ENCODE results near the gene TOX3. TPM values are rescaled to one million over a fixed set of nuclear protein-coding genes. Genes with fewer than 3 reads are reported as not detected.

TOX3 gene
- total and polyA plus RNA-seq, 2 donors (not counting 1 experiment from before 2014, with no cell fraction given): not detected

DNA sequence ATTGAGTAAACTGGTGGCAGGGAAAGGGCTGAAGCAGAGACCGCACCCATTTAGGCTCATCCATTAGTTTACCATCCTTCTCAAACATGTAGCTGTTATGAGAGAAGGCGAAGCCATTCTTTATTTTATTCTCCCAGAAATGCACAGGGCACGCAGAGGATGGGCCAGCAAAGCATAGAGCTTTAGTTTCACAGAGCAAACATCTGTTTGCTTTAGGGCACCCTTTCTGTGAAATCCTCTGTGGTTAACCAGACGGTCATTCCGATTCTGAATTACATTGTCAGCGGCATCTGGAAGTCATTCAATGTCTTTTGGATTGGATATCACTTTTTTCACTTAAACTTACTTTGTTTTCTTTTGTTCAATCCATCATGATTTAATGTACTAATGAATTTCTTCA is 96.0 kb downstream of the TOX3 start:
- no peaks in the 10 kb centered on the region for H3K9me3 ChIP-seq (ENCODE audit: control extremely low read depth in 1 of 3, control insufficient read depth in 2 of 3, insufficient read depth in 1 of 3, low read length in 2 of 3)
- TF ChIP-seq, protein P1, sequence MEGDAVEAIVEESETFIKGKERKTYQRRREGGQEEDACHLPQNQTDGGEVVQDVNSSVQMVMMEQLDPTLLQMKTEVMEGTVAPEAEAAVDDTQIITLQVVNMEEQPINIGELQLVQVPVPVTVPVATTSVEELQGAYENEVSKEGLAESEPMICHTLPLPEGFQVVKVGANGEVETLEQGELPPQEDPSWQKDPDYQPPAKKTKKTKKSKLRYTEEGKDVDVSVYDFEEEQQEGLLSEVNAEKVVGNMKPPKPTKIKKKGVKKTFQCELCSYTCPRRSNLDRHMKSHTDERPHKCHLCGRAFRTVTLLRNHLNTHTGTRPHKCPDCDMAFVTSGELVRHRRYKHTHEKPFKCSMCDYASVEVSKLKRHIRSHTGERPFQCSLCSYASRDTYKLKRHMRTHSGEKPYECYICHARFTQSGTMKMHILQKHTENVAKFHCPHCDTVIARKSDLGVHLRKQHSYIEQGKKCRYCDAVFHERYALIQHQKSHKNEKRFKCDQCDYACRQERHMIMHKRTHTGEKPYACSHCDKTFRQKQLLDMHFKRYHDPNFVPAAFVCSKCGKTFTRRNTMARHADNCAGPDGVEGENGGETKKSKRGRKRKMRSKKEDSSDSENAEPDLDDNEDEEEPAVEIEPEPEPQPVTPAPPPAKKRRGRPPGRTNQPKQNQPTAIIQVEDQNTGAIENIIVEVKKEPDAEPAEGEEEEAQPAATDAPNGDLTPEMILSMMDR (IDR thresholded peaks at IDR 0.05): no peak
- no peak for TF ChIP-seq EZH2 (IDR thresholded peaks at IDR 0.05; ENCODE audit: borderline replicate concordance, insufficient read depth, low read depth, low read length, poor library complexity, severe bottlenecking)
- no peaks in the 10 kb centered on the region for H3K79me2 ChIP-seq (ENCODE audit: control insufficient read depth, insufficient read depth, low read length)
- Mint-ChIP-seq H3K4me1 (no peaks in the 10 kb centered on the region), H3K27me3 (no peaks in the 10 kb centered on the region), H3K9me3 (ENCODE audit: insufficient read depth) (no peaks in the 10 kb centered on the region), H3K4me3 (no peak overlapping the region), H3K27ac (no peak overlapping the region)
- CTCF ChIA-PET: no interaction called here
- DNase-seq: no peak
- ATAC-seq (ENCODE audit: low read depth): no peak
- WGBS (ENCODE audit: insufficient coverage): 89% methylated on average over 1 of the region's 6 CpGs
- no peak overlapping the region for H3K27ac ChIP-seq (ENCODE audit: low read length in 2 of 2)
- no peak overlapping the region for H3K4me2 ChIP-seq (replicated peaks; ENCODE audit: low read depth, low read length, poor library complexity, severe bottlenecking)
- intact Hi-C loops (cut with micrococcal nuclease): no loop called here
- H3K4me3 ChIP-seq (ENCODE audit: control extremely low read depth in 1 of 5, extremely low read depth in 1 of 5, insufficient read depth in 1 of 5, low read depth in 2 of 5, low read length in 4 of 5): no peak overlapping the region
- no peaks in the 10 kb centered on the region for H4K20me1 ChIP-seq (ENCODE audit: control insufficient read depth, insufficient read depth, low read length, poor library complexity, severe bottlenecking)
- H3K4me1 ChIP-seq (ENCODE audit: control insufficient read depth in 2 of 2, insufficient read depth in 2 of 2, low read length in 2 of 2): no peaks in the 10 kb centered on the region
- POLR2A ChIA-PET: no interaction called here
- H3K9ac ChIP-seq (ENCODE audit: low read length): no peak overlapping the region
- H3K27me3 ChIP-seq (replicated peaks in 1 of 4; ENCODE audit: control extremely low read depth in 1 of 4, control insufficient read depth in 3 of 4, insufficient read depth in 4 of 4, low read length in 3 of 4): no peaks in the 10 kb centered on the region
- H2AFZ ChIP-seq (ENCODE audit: insufficient read depth, low read depth, low read length, poor library complexity, severe bottlenecking): no peak overlapping the region
- H3K36me3 ChIP-seq (replicated peaks in 1 of 2; ENCODE audit: control extremely low read depth in 1 of 2, control insufficient read depth in 1 of 2, extremely low read depth in 1 of 2, insufficient read depth in 2 of 2, low read length in 1 of 2): no peaks in the 10 kb centered on the region

DNA sequence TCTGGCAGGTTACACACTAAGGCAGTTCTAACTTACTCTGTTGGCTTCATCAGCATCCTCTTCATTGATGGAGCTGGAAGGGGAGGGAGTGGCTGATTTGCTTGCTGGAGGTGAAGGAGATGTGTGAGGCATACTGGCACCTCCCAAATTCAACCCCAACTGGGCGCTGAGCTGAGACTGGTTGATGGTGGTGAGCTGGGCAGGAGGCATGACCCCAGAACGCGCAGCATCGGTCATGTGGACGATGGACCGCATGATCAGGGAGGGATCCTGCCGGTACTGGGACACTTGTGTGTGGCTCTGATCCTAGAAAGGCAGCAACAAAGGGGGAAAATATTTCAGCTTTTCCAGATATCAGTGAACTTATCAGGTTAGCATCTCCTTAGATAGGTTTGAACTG is 96.7 kb downstream of the TOX3 start:
- H3K9me3 Mint-ChIP-seq (ENCODE audit: insufficient read depth): no peaks in the 10 kb centered on the region
- intact Hi-C loops (cut with micrococcal nuclease): no loop called here
- no peak overlapping the region for H3K4me3 ChIP-seq (ENCODE audit: control extremely low read depth in 1 of 5, extremely low read depth in 1 of 5, insufficient read depth in 1 of 5, low read depth in 2 of 5, low read length in 4 of 5)
- H3K27ac ChIP-seq (ENCODE audit: low read length in 2 of 2): no peak overlapping the region
- no peaks in the 10 kb centered on the region for H3K79me2 ChIP-seq (ENCODE audit: control insufficient read depth, insufficient read depth, low read length)
- no peaks in the 10 kb centered on the region for H3K27me3 ChIP-seq (replicated peaks in 1 of 4; ENCODE audit: control extremely low read depth in 1 of 4, control insufficient read depth in 3 of 4, insufficient read depth in 4 of 4, low read length in 3 of 4)
- DNase-seq (no peak), ATAC-seq (ENCODE audit: low read depth) (no peak)
- POLR2A ChIA-PET: no interaction called here
- H3K9me3 ChIP-seq (ENCODE audit: control extremely low read depth in 1 of 3, control insufficient read depth in 2 of 3, insufficient read depth in 1 of 3, low read length in 2 of 3): no peaks in the 10 kb centered on the region
- H3K4me1 ChIP-seq (ENCODE audit: control insufficient read depth in 2 of 2, insufficient read depth in 2 of 2, low read length in 2 of 2): no peaks in the 10 kb centered on the region
- WGBS (ENCODE audit: insufficient coverage): 94% methylated on average over 6 of the region's 7 CpGs
- no peak overlapping the region for H3K27ac Mint-ChIP-seq
- no peaks in the 10 kb centered on the region for H4K20me1 ChIP-seq (ENCODE audit: control insufficient read depth, insufficient read depth, low read length, poor library complexity, severe bottlenecking)
- no peaks in the 10 kb centered on the region for H3K27me3 Mint-ChIP-seq
- no peak overlapping the region for H3K4me2 ChIP-seq (replicated peaks; ENCODE audit: low read depth, low read length, poor library complexity, severe bottlenecking)
- no peak overlapping the region for H2AFZ ChIP-seq (ENCODE audit: insufficient read depth, low read depth, low read length, poor library complexity, severe bottlenecking)
- TF ChIP-seq, protein P1 (IDR thresholded peaks at IDR 0.05): no peak
- no peak for TF ChIP-seq EZH2 (IDR thresholded peaks at IDR 0.05; ENCODE audit: borderline replicate concordance, insufficient read depth, low read depth, low read length, poor library complexity, severe bottlenecking)
- H3K36me3 ChIP-seq (replicated peaks in 1 of 2; ENCODE audit: control extremely low read depth in 1 of 2, control insufficient read depth in 1 of 2, extremely low read depth in 1 of 2, insufficient read depth in 2 of 2, low read length in 1 of 2): no peaks in the 10 kb centered on the region
- no peak overlapping the region for H3K4me3 Mint-ChIP-seq
- CTCF ChIA-PET: no interaction called here
- no peaks in the 10 kb centered on the region for H3K4me1 Mint-ChIP-seq
- no peak overlapping the region for H3K9ac ChIP-seq (ENCODE audit: low read length)
